ENCODE results near the gene CAPN5. TPM values are rescaled to one million over a fixed set of nuclear protein-coding genes. Genes with fewer than 3 reads are reported as not detected.
A peak's percentile ranks its signal among the peaks of the same experiment; 100 is the strongest.

Gene CAPN5
- total and polyA plus RNA-seq, 2 experiments from 2014 or later: 10.2 to 32.2 TPM

DNA sequence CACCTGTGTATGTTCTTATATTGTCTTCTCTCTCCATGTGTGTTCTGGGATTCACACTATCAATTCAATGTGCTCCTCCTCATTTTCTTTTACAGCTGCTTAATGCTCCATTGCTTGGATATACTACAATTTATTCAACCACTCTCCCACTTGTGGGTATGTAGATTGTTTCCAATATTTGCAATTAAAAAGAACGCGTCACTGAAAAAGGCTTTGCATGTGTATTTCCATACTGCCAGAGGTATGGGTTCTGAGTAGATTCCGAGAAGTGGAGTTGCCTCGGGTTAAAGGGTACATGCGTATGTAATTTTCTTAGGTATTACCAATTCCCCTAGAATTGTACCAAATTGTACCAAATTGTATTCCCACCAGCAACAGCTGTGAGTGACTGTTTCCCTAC lies 7.0 kb upstream of the CAPN5 start:
- Mint-ChIP-seq H3K4me3 (no peak overlapping the region), H3K9me3 (peaks cover 7% of the 10 kb centered on the region; the same call in 2 of the 3 replicates), H3K27ac (no peak overlapping the region), H3K27me3 (ENCODE audit: insufficient read depth, low read depth, poor library complexity) (peaks cover 5% of the 10 kb centered on the region), H3K4me1 (peaks cover 5% of the 10 kb centered on the region; the same call in 2 of the 3 replicates), H3K36me3 (ENCODE audit: low read depth) (no peaks in the 10 kb centered on the region)
- Histone ChIP-seq H3K4me3 (no peak overlapping the region), H2AFZ (peak overlapping the region; percentile 10; the same call in 1 of the 2 replicates), H3K79me2 (replicated peaks; ENCODE audit: insufficient read depth) (no peaks in the 10 kb centered on the region), H3K4me1 (ENCODE audit: insufficient read depth) (0 out of 2 replicates have a peak, but pooled peaks cover 4% of the 10 kb centered on the region), H3K27me3 (ENCODE audit: insufficient read depth) (no peaks in the 10 kb centered on the region), H3K4me2 (no peak overlapping the region), H3K36me3 (ENCODE audit: insufficient read depth) (no peaks in the 10 kb centered on the region), H4K20me1 (replicated peaks; ENCODE audit: insufficient read depth) (no peaks in the 10 kb centered on the region), H3F3A (replicated peaks; ENCODE audit: low read depth) (no peaks in the 10 kb centered on the region), H3K27ac (ENCODE audit: low read depth) (no peak overlapping the region), H3K9me2 (ENCODE audit: insufficient read depth) (no peaks in the 10 kb centered on the region)
- DNase-seq (ENCODE audit: low spot score) (no peak), ATAC-seq (no peak)
- TF ChIP-seq REST (IDR thresholded peaks at IDR 0.05; ENCODE audit: unreplicated experiment) (no peak), JUNB (IDR thresholded peaks at IDR 0.05; ENCODE audit: unreplicated experiment) (no peak), STAT1 (IDR thresholded peaks at IDR 0.05; ENCODE audit: unreplicated experiment) (no peak), EZH2 (IDR thresholded peaks at IDR 0.05; ENCODE audit: low read depth, unreplicated experiment) (no peak), CREB1 (CRISPR knock-in tag; IDR thresholded peaks at IDR 0.05; ENCODE audit: low read depth) (no peak), ZNF114 (CRISPR knock-in tag; IDR thresholded peaks at IDR 0.05) (no peak), CTCF (conservative IDR thresholded peaks at IDR 0.05; ENCODE audit: low read depth in 2 of 2) (no peak), EZH2phosphoT487 (IDR thresholded peaks at IDR 0.05; ENCODE audit: unreplicated experiment) (no peak), NANOG (IDR thresholded peaks at IDR 0.05; ENCODE audit: borderline replicate concordance) (no peak), ZNF331 (CRISPR knock-in tag; IDR thresholded peaks at IDR 0.05; ENCODE audit: low read depth) (no peak), ETS1 (IDR thresholded peaks at IDR 0.05) (no peak), POLR2AphosphoS5 (IDR thresholded peaks at IDR 0.05; ENCODE audit: low read depth) (no peak)
- TF ChIP-seq, protein P1, sequence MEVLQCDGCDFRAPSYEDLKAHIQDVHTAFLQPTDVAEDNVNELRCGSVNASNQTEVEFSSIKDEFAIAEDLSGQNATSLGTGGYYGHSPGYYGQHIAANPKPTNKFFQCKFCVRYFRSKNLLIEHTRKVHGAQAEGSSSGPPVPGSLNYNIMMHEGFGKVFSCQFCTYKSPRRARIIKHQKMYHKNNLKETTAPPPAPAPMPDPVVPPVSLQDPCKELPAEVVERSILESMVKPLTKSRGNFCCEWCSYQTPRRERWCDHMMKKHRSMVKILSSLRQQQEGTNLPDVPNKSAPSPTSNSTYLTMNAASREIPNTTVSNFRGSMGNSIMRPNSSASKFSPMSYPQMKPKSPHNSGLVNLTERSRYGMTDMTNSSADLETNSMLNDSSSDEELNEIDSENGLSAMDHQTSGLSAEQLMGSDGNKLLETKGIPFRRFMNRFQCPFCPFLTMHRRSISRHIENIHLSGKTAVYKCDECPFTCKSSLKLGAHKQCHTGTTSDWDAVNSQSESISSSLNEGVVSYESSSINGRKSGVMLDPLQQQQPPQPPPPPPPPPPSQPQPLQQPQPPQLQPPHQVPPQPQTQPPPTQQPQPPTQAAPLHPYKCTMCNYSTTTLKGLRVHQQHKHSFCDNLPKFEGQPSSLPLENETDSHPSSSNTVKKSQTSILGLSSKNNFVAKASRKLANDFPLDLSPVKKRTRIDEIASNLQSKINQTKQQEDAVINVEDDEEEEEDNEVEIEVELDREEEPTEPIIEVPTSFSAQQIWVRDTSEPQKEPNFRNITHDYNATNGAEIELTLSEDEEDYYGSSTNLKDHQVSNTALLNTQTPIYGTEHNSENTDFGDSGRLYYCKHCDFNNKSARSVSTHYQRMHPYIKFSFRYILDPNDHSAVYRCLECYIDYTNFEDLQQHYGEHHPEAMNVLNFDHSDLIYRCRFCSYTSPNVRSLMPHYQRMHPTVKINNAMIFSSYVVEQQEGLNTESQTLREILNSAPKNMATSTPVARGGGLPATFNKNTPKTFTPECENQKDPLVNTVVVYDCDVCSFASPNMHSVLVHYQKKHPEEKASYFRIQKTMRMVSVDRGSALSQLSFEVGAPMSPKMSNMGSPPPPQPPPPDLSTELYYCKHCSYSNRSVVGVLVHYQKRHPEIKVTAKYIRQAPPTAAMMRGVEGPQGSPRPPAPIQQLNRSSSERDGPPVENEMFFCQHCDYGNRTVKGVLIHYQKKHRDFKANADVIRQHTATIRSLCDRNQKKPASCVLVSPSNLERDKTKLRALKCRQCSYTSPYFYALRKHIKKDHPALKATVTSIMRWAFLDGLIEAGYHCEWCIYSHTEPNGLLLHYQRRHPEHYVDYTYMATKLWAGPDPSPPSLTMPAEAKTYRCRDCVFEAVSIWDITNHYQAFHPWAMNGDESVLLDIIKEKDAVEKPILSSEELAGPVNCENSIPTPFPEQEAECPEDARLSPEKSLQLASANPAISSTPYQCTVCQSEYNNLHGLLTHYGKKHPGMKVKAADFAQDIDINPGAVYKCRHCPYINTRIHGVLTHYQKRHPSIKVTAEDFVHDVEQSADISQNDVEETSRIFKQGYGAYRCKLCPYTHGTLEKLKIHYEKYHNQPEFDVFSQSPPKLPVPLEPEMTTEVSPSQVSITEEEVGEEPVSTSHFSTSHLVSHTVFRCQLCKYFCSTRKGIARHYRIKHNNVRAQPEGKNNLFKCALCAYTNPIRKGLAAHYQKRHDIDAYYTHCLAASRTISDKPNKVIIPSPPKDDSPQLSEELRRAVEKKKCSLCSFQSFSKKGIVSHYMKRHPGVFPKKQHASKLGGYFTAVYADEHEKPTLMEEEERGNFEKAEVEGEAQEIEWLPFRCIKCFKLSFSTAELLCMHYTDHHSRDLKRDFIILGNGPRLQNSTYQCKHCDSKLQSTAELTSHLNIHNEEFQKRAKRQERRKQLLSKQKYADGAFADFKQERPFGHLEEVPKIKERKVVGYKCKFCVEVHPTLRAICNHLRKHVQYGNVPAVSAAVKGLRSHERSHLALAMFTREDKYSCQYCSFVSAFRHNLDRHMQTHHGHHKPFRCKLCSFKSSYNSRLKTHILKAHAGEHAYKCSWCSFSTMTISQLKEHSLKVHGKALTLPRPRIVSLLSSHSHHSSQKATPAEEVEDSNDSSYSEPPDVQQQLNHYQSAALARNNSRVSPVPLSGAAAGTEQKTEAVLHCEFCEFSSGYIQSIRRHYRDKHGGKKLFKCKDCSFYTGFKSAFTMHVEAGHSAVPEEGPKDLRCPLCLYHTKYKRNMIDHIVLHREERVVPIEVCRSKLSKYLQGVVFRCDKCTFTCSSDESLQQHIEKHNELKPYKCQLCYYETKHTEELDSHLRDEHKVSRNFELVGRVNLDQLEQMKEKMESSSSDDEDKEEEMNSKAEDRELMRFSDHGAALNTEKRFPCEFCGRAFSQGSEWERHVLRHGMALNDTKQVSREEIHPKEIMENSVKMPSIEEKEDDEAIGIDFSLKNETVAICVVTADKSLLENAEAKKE (CRISPR knock-in tag; IDR thresholded peaks at IDR 0.05): no peak

All from GM23338 (cell line).